Left renal pelvis (tissue), 4 donors: ENCODE results near the gene SELENOS. TPM values are rescaled to one million over a fixed set of nuclear protein-coding genes. Genes with fewer than 3 reads are reported as not detected.
"Not testable (repeated sequence)": the region's sequence is repeated elsewhere in the genome, so short reads cannot be mapped to it uniquely, and the experiment has no call there.

Experiments
- DNase-seq, 4 donors: peaks; one replicate each; pipeline ENCODE4 v3.0.0-alpha.2; 2013; ENCODE audit warnings: low read depth in 4 of 4, low spot score in 3 of 4
- polyA plus RNA-seq, 4 donors: library from polyadenylated mRNA; unstranded; fragments of 120-200 nt; gene quantifications; one replicate each; pipeline ENCODE4 v1.2.1, GENCODE V29; 2013; ENCODE audit not compliant: insufficient read length in 4 of 4

The SELENOS gene
- polyA plus RNA-seq, 4 donors: 52.9 to 70.9 (median 63.3) TPM

DNA sequence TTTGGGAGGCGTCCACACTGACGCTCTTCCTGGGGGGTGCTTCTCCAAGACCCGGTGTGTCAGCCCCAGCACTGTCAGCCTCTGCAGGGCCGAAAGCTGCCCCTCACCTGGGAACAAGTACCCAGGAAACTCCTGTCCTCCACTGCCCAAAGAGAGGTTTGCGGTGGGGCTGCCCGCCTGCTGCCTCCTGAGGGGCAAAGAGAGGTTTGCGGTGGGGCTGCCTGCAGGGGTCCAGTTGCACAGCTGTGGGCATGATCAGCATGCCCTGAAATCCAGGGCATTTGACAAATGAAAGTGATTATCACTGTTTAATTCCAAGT lies 32.8 kb upstream of the SELENOS start:
- no peak for DNase-seq

DNA sequence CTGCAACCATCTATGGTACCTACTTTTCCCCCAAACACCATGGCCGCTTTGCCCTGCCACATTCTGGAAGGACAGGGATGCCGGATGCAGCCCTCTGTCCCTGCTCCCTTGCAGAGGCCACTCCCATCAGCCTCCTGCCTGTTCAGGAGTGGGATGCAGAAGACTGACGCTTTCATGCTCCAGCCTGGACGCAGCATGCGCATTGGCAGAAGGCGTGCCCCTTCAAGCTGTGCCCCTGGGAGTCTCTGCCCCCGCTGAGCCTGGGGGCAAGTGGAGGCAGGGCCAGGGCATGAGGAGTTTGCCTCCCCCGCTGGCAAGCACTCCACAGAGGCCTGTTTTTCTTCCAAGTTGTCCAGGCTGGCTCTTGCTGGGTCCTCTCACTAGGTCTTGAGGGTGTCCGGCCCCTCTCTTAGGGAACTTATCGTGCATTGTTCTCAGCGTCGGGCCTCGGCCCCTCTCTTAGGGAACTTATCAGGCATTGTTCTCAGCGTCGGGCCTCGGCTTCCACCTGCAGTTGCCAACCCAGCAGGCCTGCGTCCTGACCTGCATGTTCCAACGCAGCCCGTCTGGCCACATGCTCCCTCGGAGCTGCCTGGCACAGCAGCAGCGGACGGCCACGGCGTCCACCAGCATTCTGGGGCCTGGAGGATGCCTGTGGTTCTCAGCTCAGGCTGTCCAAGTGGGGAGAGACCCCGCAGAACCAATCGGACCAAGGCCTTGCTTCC lies 32.3 kb upstream of the SELENOS start:
- DNase-seq: no peak

DNA sequence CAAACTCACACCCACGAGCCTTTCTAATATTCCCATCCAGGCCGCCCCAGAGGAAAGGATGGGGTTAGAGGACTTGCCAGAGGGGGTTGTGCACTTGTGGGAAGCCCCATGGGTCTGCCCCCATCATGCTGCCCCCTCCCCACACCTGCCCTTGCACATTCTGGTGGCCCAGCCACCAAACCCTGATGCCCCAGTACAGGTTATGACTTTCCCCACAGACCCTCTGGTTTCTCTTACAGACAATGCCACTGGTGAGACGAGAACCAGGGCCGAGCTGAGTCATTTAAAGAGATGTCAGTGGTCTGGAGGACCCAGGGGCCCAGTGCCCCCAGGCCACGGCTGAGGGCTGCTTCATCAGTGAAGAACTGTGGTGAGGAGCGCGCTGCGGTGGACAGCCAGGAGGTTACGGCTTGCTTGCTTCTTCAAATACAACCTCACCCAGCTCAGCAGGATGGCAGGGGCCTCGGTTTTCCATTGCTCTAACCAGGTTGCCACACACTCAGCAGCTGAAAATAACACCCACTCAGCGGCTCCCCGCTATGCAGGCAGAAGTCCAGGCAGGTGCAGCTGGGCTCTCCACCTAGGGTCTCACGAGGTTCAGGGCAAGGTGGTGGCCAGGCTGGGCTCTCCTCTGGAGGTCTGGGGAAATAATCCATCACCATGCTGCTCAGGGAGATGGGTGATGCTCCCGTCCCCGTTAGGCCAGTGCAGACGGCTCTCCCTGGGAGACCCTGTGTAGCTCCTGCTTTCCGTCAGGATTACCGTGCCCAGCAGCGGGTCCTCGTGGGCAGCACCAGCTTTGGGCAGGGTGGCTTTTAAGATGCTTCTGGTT lies 31.5 kb upstream of the SELENOS start:
- no peak for DNase-seq

DNA sequence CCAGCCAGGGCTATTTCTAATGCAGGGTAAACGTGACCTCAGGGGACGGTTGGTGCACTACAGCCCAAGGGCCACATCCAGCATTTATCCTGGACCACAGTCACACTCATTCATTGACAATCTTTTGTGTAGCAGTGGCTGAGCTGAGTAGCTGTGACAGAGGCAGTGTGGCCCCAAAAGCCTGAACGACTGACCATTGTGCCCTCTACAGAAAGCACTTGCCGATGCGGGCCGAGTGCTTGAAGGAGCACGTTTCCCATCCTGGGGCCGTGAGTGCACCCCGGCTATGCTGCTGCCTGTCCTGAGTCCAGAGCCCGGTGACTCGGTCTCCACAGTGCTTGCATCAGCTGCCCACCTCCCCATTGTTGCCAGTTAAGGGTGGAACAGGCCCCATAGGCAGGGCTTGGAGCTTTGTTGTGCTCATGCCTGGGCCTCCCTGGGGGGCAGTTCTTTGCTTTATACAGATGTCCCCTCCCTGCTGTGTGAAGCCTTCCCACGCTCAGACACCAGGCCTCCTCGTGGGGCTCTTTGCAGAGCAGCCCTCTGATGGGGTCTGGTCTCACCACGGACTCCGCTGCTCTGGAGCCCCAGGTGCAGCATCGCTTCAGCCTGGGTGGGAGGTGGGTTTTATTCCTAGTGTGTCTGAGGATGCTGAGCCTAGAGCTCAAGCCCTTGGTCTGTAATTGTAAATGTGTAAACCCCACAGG lies 30.8 kb upstream of the SELENOS start:
- DNase-seq: no peak

DNA sequence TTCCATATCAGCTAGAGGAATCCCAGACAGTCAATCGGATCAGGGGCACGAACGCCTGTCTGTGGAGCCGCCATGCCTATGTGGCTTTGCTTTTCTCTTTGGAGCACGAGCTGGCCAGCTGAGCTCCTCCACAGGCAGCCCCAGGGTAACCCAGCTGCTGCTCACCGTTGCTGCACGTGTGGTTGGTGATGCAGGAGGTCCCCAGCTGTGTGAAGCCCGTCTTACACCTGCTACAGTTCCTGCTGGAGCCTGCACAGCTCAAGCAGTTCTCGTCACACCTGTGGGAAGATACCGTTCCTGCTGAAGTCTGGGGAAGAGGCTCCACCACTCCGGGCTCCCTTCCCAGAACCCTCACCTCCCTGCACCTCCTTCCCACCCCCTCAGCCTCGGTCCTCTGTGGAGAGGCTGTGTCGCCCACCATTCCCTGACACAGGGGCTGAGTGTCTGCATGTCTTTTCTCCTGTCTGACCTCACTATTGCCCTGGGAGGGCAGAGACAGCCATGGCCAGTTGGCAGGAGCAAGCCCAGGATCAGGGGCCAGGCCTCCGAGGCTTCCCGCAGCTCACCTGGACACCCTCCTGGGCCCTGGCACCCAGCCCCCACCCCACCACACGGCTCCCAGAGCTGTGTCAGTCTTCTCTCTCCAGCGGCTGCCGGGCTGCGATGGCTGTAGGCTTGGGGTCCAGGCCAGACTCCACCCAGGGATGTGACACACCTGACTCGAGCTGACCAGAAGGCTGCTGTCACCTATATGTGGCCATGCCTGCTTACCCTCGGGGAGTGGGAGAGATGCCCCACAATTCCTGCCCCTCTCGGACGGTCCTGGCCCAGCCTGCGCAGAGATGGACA lies 30.0 kb upstream of the SELENOS start:
- DNase-seq: no peak

DNA sequence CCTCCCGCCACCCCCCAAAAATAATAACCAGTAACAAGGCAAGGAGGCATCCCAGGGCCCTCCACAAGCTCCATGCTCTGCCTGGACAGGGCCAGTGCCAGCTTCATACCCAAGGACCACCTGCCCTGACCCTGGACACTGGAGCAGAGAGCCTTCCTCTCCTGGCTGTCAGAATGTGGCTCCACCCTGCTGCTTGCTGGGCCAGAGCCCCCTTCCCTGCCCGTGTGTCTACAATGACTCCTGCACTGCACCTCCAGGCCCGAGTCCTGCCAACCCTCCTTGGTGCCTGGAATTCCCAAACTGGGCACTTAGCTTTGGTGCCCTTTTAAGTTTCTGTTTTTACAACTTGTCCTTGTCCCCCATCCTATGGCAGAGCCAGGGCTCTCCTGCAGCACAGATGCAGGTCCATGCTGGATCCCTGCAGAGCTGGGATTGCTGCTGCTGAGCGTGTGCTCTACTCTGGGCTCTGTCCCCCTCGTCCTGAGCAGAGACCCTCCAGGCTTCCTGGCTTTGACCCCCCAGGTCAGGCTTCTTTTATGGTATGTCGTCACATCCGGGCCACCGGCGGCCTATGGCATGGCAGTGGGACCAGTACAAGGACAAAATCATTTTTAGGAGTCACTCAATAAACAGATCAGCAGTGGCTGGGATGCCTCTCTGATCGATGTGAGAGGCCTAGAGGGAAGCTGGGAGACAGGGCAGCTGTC lies 29.2 kb upstream of the SELENOS start:
- no peak for DNase-seq

DNA sequence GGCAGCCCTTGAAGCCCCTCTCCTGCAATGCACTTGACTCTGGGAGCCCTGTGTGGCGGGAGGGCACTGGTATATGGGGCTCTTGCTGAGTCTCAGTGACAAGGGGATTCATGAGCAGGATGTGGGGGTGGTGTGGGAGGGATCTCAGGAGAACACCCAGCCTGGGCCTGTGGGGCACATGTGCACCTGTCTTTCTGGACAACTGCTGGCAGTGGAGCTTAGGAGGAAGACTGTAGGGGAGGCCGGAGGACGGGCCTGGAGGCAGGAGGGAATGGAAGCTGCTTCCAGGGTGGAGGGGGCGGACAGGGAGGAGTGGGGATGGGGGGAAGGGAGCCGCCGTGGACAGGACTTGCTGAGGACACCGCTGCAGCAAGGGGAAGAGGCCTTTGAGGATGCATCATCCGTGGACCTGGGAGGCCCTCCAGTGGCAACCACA lies 28.6 kb upstream of the SELENOS start:
- no peak for DNase-seq

DNA sequence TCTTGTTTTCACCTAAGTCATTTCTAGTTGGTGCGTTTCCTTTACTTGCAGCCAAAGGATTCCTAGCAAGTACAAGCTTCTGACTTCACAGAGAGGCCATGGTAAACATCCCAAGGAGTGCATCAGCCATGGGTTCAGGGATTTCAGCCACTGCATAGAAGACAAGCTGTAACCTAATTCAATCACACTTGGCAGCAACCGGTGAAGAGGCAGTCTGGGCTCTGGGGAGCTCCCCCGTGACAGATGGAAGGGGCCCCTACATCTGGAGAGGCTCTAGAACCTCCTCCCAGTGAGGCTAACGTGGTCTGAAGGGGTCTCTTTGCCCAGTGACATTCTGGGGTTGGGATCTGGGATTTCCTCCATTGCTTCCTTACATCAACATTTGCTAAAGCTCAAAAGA lies 26.1 kb upstream of the SELENOS start:
- DNase-seq: no peak

DNA sequence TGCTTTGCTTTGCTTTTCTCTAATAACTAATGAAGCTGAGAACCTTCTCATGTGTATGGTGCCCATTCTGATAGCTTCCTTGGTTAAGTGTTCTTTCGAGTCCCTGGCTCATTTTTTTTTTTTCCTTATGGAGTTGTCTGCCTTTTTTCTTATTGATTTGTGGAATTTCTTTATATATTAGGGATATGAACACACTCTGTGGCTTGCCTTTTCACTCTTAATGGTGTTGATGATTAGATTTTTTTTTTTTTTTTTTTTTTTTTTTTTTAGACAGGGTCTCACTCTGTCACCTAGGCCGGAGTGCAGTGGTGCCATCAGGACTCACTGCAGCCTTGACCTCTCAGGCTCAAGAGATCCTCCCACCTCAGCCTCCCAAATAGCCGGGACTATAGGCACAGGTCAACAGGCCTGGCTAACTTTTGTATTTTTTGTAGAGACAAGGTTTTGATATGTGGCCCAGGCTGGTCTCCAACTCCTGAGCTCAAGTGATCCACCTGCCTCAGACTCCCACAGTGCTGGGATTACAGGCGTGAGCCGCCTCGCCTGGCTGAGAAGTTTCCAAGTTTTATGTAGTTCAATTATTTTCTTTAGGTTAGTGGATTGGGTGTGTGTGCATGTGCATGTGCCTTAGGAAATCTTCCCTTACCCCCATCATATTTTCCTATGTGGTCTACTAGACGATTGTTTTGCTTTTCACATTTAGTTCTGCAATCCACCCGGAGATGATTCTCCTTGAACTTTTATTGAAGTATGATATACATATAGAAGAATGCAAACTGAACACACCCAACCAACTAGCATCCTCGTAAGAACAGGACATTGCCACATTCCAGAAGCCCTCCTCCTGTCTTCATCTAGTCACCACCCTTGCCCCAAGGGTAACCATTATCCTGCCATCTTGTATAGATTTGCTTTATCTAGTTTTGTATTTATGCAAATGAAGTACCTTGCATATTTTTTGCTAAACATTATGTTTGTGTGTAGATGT lies 19.4 kb upstream of the SELENOS start:
- DNase-seq: no peak

DNA sequence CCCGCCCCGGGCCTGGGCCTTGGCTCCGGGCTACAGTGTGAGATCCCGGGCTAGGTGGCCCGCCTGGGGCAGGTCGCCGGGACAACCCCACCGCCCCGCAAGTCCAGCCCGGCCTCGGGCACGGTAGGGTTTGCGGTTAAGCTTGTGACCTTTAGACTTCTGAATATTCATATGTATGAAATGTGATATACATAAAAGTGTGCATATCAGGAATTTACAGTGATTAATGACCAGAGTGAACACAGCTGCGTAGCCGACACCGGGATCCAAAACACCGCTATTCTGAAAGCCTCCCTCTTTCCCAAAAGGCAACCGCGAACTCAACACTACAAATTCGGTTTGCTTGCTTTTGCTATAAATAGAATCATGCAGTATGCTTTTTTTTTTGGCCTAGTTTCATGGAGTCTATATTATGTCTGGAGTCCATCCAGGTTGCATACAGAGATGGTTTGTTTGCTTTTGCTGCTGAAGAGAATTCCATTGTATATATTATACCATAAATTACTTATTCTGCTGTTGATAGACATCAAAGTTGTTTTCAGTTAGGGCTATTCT lies 18.4 kb upstream of the SELENOS start:
- DNase-seq: no peak

DNA sequence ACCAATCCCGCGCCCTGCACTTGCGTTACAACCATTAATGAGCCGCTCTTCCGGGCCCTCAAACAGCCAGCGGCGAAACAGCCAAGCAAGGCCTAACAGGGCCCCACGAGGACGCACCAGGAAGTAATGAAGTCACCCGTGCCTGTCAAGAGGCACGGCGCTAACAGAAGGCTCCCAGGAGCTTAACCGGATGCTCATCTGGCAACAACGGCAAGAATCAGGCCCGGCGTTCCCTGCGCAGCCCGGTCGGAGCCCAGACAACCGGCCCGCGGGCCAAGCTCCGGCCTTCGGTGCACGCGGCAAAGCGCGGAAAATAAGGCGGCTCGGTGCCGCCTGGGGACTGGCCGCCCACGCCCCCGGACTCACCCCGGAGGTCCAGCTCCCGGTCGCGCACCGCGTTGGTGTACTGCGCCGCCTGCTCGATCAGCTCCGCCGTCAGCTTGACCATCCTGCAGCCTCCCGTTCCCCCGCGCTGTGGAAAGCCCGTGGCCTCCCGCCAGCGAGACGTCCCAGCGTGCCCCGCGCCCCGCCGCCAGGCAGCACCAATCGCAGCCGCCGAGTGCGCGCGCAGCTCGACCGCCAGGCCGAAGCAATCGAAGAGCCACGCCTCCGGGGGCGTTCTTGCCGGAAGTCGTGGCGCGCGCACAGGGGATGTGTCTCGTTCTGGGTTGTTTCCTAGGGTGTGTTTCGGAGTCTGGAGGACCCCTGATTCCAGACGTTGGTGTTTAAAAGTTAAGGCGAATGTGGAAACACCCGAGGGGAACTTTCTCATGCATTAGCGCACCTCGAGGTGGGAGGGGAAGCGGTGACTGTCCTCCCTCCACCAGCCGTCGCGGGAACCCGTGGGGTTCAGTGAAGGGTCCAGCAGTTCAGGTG lies 17.7 kb upstream of the SELENOS start, which contains the start of gene SNRPA1:
TSS of gene SNRPA1 (minus strand) at position 518 of the 876 bp plus-strand sequence. CDS start at position 448, 70 bp downstream.
- DNase-seq: peak; percentile 81 to 90 (median 88)

DNA sequence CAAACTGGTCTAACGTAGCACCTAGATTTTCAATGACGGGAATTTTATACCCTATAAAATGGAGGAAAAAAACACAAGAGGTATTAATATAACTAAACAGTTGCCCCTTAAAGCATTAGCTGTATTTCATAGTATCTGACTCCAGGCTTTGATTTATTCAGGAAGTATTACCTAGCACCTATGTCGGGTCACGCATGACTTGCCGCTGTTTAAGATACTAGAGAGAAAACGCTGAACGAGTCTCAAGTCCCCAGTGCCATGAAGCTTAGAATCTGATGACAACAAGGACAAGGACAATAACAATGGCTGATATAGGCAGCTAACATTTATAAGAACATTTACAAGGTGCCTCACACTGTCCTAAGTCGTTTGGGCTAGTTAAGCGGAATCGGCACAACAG lies 15.8 kb upstream of the SELENOS start:
- DNase-seq: no peak

DNA sequence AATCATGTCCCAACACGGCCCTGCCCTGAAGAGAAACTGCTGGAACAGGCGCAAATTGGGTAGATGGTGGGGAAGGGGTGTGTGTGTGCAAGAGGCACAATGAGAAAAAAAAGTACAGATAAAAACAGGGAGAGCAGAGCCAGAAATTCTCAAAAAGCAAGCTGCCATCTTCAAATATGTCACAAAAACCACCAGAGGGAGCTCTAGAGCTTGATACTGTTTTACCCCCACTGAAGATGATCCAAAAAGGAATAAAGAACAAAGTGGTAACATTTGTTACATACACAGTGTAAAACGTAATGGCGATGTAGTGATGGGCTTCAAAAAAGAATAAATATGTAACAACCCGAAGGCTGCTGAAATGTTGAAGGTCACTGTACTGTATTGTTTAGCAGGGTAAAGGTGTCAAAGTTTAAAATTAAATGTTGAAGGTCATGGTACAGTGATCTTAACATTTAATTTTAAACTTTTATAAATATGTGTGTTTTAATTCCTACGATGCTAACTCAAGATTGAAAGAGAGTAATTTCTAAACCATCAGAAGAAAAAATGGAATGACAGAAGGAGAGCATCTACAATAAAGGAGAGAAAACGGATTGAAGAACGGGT lies 11.7 kb upstream of the SELENOS start:
- no peak for DNase-seq

DNA sequence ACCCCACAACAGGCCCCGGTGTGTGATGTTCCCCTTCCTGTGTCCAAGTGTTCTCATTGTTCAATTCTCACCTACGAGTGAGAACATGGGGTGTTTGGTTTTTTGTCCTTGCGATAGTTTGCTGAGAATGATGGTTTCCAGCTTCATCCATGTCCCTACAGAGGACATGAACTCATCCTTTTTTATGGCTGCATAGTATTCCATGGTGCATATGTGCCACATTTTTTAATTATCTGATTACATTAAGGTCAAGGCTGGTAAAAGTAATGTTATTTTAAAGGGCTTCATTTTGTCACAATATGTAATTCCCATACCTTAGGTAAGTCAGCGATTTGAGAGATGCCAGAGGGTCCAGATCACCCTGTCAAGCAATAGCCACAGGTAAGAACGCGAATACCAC lies 10.1 kb upstream of the SELENOS start:
- not testable (repeated sequence) for DNase-seq

DNA sequence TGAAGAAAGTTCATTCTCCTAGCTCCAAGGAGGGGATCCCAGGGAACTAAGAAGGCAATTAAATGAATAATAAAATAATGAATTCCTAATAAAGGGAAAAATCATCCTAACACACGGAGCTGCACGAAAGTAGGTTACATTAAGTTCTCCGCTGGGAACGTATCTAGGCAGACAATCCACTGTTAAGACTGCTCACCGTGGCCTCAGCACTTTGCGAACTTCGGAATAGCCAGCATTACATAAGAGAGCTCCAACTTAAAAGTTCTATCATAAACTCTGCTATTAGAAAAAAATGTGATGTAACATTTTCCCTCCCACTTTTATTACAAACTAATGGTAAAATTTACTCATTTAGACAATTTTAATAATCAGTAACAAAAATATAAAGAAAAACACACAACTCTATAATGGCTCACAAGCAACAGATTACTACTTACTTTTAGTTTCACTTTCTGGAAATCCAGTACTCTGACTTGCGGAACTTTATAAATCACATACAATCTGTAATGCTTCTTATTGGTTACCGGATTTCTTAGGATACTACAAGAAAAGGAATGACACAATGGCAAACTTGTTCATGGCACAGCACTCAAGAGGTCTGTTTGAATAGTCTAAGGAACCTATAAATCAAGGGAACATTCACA lies 9.3 kb upstream of the SELENOS start:
- DNase-seq: no peak

DNA sequence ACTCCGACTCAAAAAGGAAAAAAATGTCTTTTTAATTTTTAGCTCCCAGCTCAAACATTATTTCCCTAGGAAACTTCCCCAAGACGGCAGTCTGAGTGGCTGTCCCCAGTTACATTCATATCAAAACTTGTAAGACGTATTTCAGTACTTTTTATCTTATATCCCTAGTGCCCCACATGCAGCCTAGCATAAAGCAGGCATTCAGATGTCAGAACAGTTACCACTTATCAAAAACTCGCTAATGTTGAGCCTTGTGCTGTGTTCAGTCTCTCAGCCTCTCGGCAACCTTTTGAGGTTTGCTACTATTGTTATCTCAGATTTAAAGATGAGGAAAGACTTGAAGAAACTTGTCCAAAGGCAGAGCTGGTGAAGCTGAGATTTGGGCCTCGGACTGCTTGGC lies 6.6 kb upstream of the SELENOS start:
- DNase-seq: no peak

DNA sequence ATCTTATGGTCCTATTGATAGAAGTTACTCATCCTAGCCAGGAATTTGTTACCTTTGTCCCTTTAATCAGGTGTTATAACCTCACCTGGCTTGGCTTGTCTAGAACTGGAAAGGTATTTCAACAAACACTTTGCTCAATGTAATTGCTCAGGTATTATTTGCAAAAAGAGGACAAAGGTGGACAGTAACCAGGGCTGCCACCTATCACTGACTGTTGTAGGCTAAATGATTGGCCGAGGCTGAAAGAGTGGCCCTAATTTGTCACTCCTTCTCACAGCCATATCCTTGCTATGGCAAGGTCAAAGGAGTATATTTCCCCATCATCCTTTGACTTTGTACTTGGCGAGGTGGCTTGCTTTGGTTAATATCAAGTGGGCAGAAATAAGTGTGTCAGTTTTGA lies 2.7 kb upstream of the SELENOS start:
- DNase-seq: no peak
